A549 (cell line): Measurements from ENCODE around the gene C3orf22. TPM values are rescaled to one million over a fixed set of nuclear protein-coding genes. Genes with fewer than 3 reads are reported as not detected.

ENCODE experiments used
- ATAC-seq, 2 experiments: fragments of 200-7000 bp in 1 of 2; fragments of >200 bp in 1 of 2; cut with Nextera tagmentation in 1 of 2; cut with Tn5 transposase in 1 of 2; 3 replicates each; pipeline versions ENCODE4 v1.8.0 to v1.9.1; 2018 to 2020; ENCODE audit warnings: mild to moderate bottlenecking in 1 of 2, moderate library complexity in 1 of 2
- CTCF ChIA-PET: fragments of 300-600 bp; sonication (Branson Sonifier 250); formaldehyde crosslinking; extraction: SDS; loops from one replicate; lab custom pipeline; 2021; ENCODE audit warnings: antibody characterized with exemption, inconsistent platforms; lab: Yijun Ruan, JAX
- POLR2A ChIA-PET: fragments of 350-600 bp; formaldehyde crosslinking; extraction: SDS; loops from one replicate; lab custom pipeline; 2021; ENCODE audit warnings: antibody characterized with exemption, inconsistent platforms; lab: Yijun Ruan, JAX
- DNase-seq, 2 experiments: peaks; one replicate each; pipeline versions ENCODE4 v3.0.0 to v3.0.0-alpha.2; 2011 to 2016; ENCODE audit warnings: low read depth in 1 of 2, low spot score in 1 of 2
- FAIRE-seq: peaks from 2 replicates; lab custom pipeline; 2011; peaks lifted over from hg19 to GRCh38; lab: Jason Lieb, UNC
- H3K27ac ChIP-seq, 2 experiments: fragments of >200 bp; sonication (Bioruptor Twin); formaldehyde crosslinking; 3 replicates each; pipeline ENCODE4 v1.5.1; 2016 to 2017
- H3K4me1 ChIP-seq: fragments of >200 bp; sonication (Bioruptor Twin); formaldehyde crosslinking; 3 replicates; pipeline ENCODE4 v1.6.1; 2016
- H3K4me2 ChIP-seq: fragments of >200 bp; sonication (Bioruptor Twin); formaldehyde crosslinking; 3 replicates; pipeline ENCODE4 v1.6.1; 2016
- H3K4me3 ChIP-seq: fragments of >200 bp; sonication (Bioruptor Twin); formaldehyde crosslinking; 3 replicates; pipeline ENCODE4 v1.5.1; 2016
- H3K9me3 ChIP-seq: fragments of >200 bp; sonication (Bioruptor Twin); formaldehyde crosslinking; 3 replicates; pipeline ENCODE4 v1.6.1; 2016
- BCL3 ChIP-seq: fragments of >200 bp; sonication (Bioruptor Twin); formaldehyde crosslinking; IDR thresholded peaks from 3 replicates; pipeline ENCODE4 v1.6.1; 2016
- BHLHE40 ChIP-seq: IDR thresholded peaks from 2 replicates; pipeline ENCODE4 v1.6.1; 2012; ENCODE audit warnings: low read depth, low read length, inconsistent platforms
- CBX2 ChIP-seq: fragments of 200-600 bp; sonication (generic); IDR thresholded peaks from 2 replicates; pipeline ENCODE4 v1.6.1; 2016; ENCODE audit warnings: low read depth, mild to moderate bottlenecking, borderline replicate concordance
- CHD2 ChIP-seq: fragments of 150-350 bp; IDR thresholded peaks from 2 replicates; pipeline ENCODE4 v1.6.1; 2014; ENCODE audit warnings: low read length; ENCODE audit not compliant: partially characterized antibody
- CTCF ChIP-seq: fragments of >200 bp; sonication (Bioruptor Twin); formaldehyde crosslinking; IDR thresholded peaks from 3 replicates; pipeline ENCODE4 v1.5.1; 2016
- E2F6 ChIP-seq: IDR thresholded peaks from 2 replicates; pipeline ENCODE4 v1.6.1; 2012; ENCODE audit warnings: low read depth, borderline replicate concordance
- EHMT2 ChIP-seq: fragments of 200-600 bp; sonication (generic); IDR thresholded peaks from 2 replicates; pipeline ENCODE4 v1.6.1; 2016; ENCODE audit warnings: antibody characterized with exemption, low read depth, mild to moderate bottlenecking, moderate library complexity
- EP300 ChIP-seq, 2 experiments: fragments of >200 bp; sonication (Bioruptor Twin); formaldehyde crosslinking; IDR thresholded peaks; 2 replicates in 1 of 2; 3 replicates in 1 of 2; pipeline ENCODE4 v1.6.1; 2016 to 2017
- ESRRA ChIP-seq: fragments of 150-350 bp; IDR thresholded peaks from 2 replicates; pipeline ENCODE4 v1.6.1; 2014; ENCODE audit warnings: mild to moderate bottlenecking, low read length, borderline replicate concordance
- FOSL2 ChIP-seq, 2 experiments: fragments of 450-650 bp in 1 of 2; fragments of >200 bp in 1 of 2; sonication (Bioruptor Twin) in 1 of 2; formaldehyde crosslinking; IDR thresholded peaks; 2 replicates each; pipeline versions ENCODE4 v1.5.0 to v1.6.1; 2016 to 2020; ENCODE audit warnings: mild to moderate bottlenecking in 1 of 2, moderate library complexity in 1 of 2
- GATA3 ChIP-seq: IDR thresholded peaks from 2 replicates; pipeline ENCODE4 v1.6.1; 2012; ENCODE audit warnings: borderline replicate concordance
- HDAC2 ChIP-seq: fragments of 200-600 bp; sonication (generic); IDR thresholded peaks from 2 replicates; pipeline ENCODE4 v1.6.1; 2016
- HES2 ChIP-seq: fragments of >200 bp; sonication (Bioruptor Twin); formaldehyde crosslinking; IDR thresholded peaks from 2 replicates; pipeline ENCODE4 v1.6.1; 2016
- HOXB5 ChIP-seq: fragments of 250-450 bp; sonication (Bioruptor Pico); IDR thresholded peaks from 2 replicates; pipeline ENCODE4 v1.5.0; 2020; ENCODE audit warnings: mild to moderate bottlenecking, moderate library complexity
- JUN ChIP-seq, 2 experiments: fragments of >200 bp; sonication (Bioruptor Twin); formaldehyde crosslinking; IDR thresholded peaks; 2 replicates in 1 of 2; 3 replicates in 1 of 2; pipeline ENCODE4 v1.6.1; 2016 to 2017
- MAFK ChIP-seq: fragments of 450-650 bp; IDR thresholded peaks from 2 replicates; pipeline ENCODE4 v1.6.1; 2014; ENCODE audit not compliant: partially characterized antibody
- MAZ ChIP-seq: fragments of 150-350 bp; IDR thresholded peaks from 2 replicates; pipeline ENCODE4 v1.6.1; 2014; ENCODE audit warnings: antibody characterized with exemption, low read depth, low read length, borderline replicate concordance
- MYC ChIP-seq: IDR thresholded peaks from 2 replicates; pipeline ENCODE4 v1.6.1; 2012; ENCODE audit warnings: mild to moderate bottlenecking, inconsistent platforms, low read length, improper control_type of control experiment, borderline replicate concordance
- NR3C1 ChIP-seq: fragments of >200 bp; sonication (Bioruptor Twin); formaldehyde crosslinking; IDR thresholded peaks from 3 replicates; pipeline ENCODE4 v1.6.1; 2017
- PBX3 ChIP-seq: IDR thresholded peaks from 2 replicates; pipeline ENCODE4 v1.6.1; 2012
- PHF8 ChIP-seq: fragments of 200-600 bp; sonication (generic); IDR thresholded peaks from 2 replicates; pipeline ENCODE4 v1.6.1; 2016; ENCODE audit warnings: low read depth, mild to moderate bottlenecking, antibody characterized with exemption, moderate library complexity, borderline replicate concordance
- POLR2A ChIP-seq: IDR thresholded peaks from 2 replicates; pipeline ENCODE4 v1.6.1; 2012; ENCODE audit warnings: mild to moderate bottlenecking, low read length
- POLR2AphosphoS2 ChIP-seq: conservative IDR thresholded peaks from 2 replicates; pipeline ENCODE4 v1.6.1; 2012; ENCODE audit warnings: low read length, improper control_type of control experiment, inconsistent platforms
- RARB ChIP-seq: fragments of 250-450 bp; sonication (Bioruptor Pico); IDR thresholded peaks from 2 replicates; pipeline ENCODE4 v1.8.0; 2021; ENCODE audit warnings: mild to moderate bottlenecking, moderate library complexity
- RFX5 ChIP-seq: fragments of 450-650 bp; IDR thresholded peaks from 2 replicates; pipeline ENCODE4 v1.7.1; 2014; ENCODE audit warnings: antibody characterized with exemption, mild to moderate bottlenecking, moderate library complexity
- SREBF2 ChIP-seq: fragments of 450-650 bp; IDR thresholded peaks from 2 replicates; pipeline ENCODE4 v1.6.1; 2014; ENCODE audit warnings: mild to moderate bottlenecking, moderate library complexity
- TFCP2L1 ChIP-seq: fragments of 250-450 bp; sonication (Bioruptor Pico); IDR thresholded peaks from 2 replicates; pipeline ENCODE4 v1.5.0; 2021; ENCODE audit warnings: mild to moderate bottlenecking
- ZC3H11A ChIP-seq: fragments of 450-650 bp; IDR thresholded peaks from 2 replicates; pipeline ENCODE4 v1.6.1; 2014; ENCODE audit warnings: antibody characterized with exemption, mild to moderate bottlenecking
- ZSCAN20 ChIP-seq: fragments of 250-450 bp; sonication (Bioruptor Pico); IDR thresholded peaks from 2 replicates; pipeline ENCODE4 v1.8.0; 2022; ENCODE audit warnings: mild to moderate bottlenecking, moderate library complexity
- WGBS: methylation state at CpG from one replicate; pipeline ENCODE4 v1.1.6; 2017; ENCODE audit errors: missing lambda C conversion rate; 5-methylcytosine and 5-hydroxymethylcytosine counted together
- polyA plus RNA-seq, 4 experiments: library from polyadenylated mRNA; depleted of rRNA in 3 of 4; stranded (reverse); fragments of >200 nt; fragmentation: RNase III in 1 of 4; extraction: RNeasy Plus Mini Kit Qiagen cat#74134 plus additional on column Dnase treatment in 1 of 4; gene quantifications; 2 replicates in 3 of 4; 3 replicates in 1 of 4; pipeline ENCODE4 v1.2.3, GENCODE V29; 2011 to 2017

C3orf22 gene
- polyA plus RNA-seq, 2 of the 4 experiments (the other 2 are of a cell fraction), result not detected

GRCh38 chr3:126580746-126581145, 22.0 kb upstream of the C3orf22 start:
- Histone ChIP-seq H3K4me3 (no peak overlapping the region), H3K9me3 (no peaks in the 10 kb centered on the region), H3K4me2 (no peak overlapping the region), H3K4me1 (no peaks in the 10 kb centered on the region), H3K27ac (no peak overlapping the region)
- WGBS, result 31% methylated on average over 5 of the region's 5 CpGs
- FAIRE-seq (no peak), DNase-seq (no peak), ATAC-seq (no peak)
- POLR2A ChIA-PET, result no interaction called here
- TF ChIP-seq GATA3 (no peak), RARB (CRISPR knock-in tag) (no peak), MAZ (no peak), POLR2A (no peak), ZSCAN20 (CRISPR knock-in tag) (no peak), PBX3 (no peak), MAFK (no peak), HES2 (no peak), EHMT2 (no peak), TFCP2L1 (CRISPR knock-in tag) (no peak), CHD2 (no peak), HDAC2 (no peak), EP300 (IDR thresholded peaks at IDR 0.05) (no peak), BCL3 (no peak), ZC3H11A (no peak), RFX5 (no peak), FOSL2 (IDR thresholded peaks at IDR 0.05) (no peak), FOSL2 (CRISPR knock-in tag; IDR thresholded peaks at IDR 0.05) (no peak), JUN (IDR thresholded peaks at IDR 0.05) (no peak), PHF8 (no peak)
- CTCF ChIA-PET, result no interaction called here

GRCh38 chr3:126578702-126579101, 20.0 kb upstream of the C3orf22 start:
- FAIRE-seq (no peak), DNase-seq (no peak), ATAC-seq (no peak)
- 0 out of 3 replicates have a peak, but pooled peaks cover 4% of the 10 kb centered on the region for H3K4me1 ChIP-seq
- 58% methylated on average over 4 of the region's 7 CpGs for WGBS
- H3K4me2 ChIP-seq, result no peak overlapping the region
- H3K9me3 ChIP-seq, result no peaks in the 10 kb centered on the region
- ChIA-PET CTCF (no interaction called here), POLR2A (no interaction called here)
- no peak overlapping the region for H3K4me3 ChIP-seq
- TF ChIP-seq ZC3H11A (no peak), BCL3 (no peak), NR3C1 (no peak), TFCP2L1 (CRISPR knock-in tag) (no peak), RFX5 (no peak), HDAC2 (no peak), HOXB5 (CRISPR knock-in tag) (no peak), EHMT2 (no peak), ESRRA (no peak), BHLHE40 (no peak)
- TF ChIP-seq, all 56 proteins: peak for 0
- no peak overlapping the region for H3K27ac ChIP-seq

- CTCF ChIA-PET, result no interaction called here
These were observed 18.5 kb upstream of the C3orf22 start for GRCh38 chr3:126577261-126577660.

More at GRCh38 chr3:126577261-126577660, 18.5 kb upstream of the C3orf22 start:
- no peak for TF ChIP-seq FOSL2 (IDR thresholded peaks at IDR 0.05)
- no peak for TF ChIP-seq FOSL2 (CRISPR knock-in tag; IDR thresholded peaks at IDR 0.05)
- no peak for TF ChIP-seq SREBF2
- TF ChIP-seq CTCF, result no peak
- no peak for TF ChIP-seq MYC
- no peak for TF ChIP-seq POLR2AphosphoS2
- no peak for TF ChIP-seq NR3C1
- TF ChIP-seq CBX2, result no peak
- no peak for TF ChIP-seq E2F6
- TF ChIP-seq, all 56 proteins: peak for 0
- FAIRE-seq, result no peak
- H3K27ac ChIP-seq, result no peak overlapping the region
- DNase-seq, result no peak
- H3K4me3 ChIP-seq, result no peak overlapping the region
- 68% methylated on average over 2 of the region's 2 CpGs for WGBS
- H3K9me3 ChIP-seq, result no peaks in the 10 kb centered on the region
- no peak overlapping the region for H3K4me2 ChIP-seq
- POLR2A ChIA-PET, result no interaction called here
- no peak for ATAC-seq
- H3K4me1 ChIP-seq, result peaks cover 9% of the 10 kb centered on the region; the same call in 2 of the 3 replicates
